H1 (cell line): ENCODE data around the gene BTN1A1. TPM values are rescaled to one million over a fixed set of nuclear protein-coding genes. Genes with fewer than 3 reads are reported as not detected.

Source experiments
- CTCF ChIA-PET: fragments of 300-600 bp; sonication (Branson Sonifier 250); formaldehyde crosslinking; loops from one replicate; lab custom pipeline; 2021; ENCODE audit not compliant: partially characterized antibody; lab: Charles Lee
- POLR2A ChIA-PET: fragments of 300-600 bp; sonication (Branson Sonifier 250); formaldehyde crosslinking; loops from one replicate; lab custom pipeline; 2021; ENCODE audit warnings: inconsistent platforms; ENCODE audit not compliant: partially characterized antibody; lab: Charles Lee
- DNase-seq, 2 experiments: peaks; one replicate each; pipeline versions ENCODE4 v3.0.0 to v3.0.0-alpha.2; 2010 to 2022; ENCODE audit warnings: low spot score in 2 of 2, low read depth in 1 of 2, mixed read lengths in 1 of 2
- FAIRE-seq: peaks from 2 replicates; lab custom pipeline; 2011; peaks lifted over from hg19 to GRCh38; lab: Jason Lieb, UNC
- H2AFZ ChIP-seq: 2 replicates; pipeline ENCODE4 v1.8.1; 2012; ENCODE audit warnings: low read length, inconsistent platforms
- H2AK5ac ChIP-seq: 2 replicates; pipeline ENCODE4 v1.6.1; 2013; ENCODE audit warnings: low read depth, low read length
- H2BK120ac ChIP-seq: replicated peaks from 2 replicates; pipeline ENCODE3; 2013; ENCODE audit warnings: low read depth, low read length, inconsistent platforms
- H2BK12ac ChIP-seq: 2 replicates; pipeline ENCODE4 v1.6.1; 2013; ENCODE audit warnings: low read depth, low read length
- H2BK15ac ChIP-seq: 2 replicates; pipeline ENCODE4 v1.6.1; 2013; ENCODE audit warnings: low read length
- H2BK20ac ChIP-seq: 2 replicates; pipeline ENCODE4 v1.6.1; 2013; ENCODE audit warnings: low read length
- H2BK5ac ChIP-seq: 2 replicates; pipeline ENCODE4 v1.6.1; 2013; ENCODE audit warnings: low read depth, low read length
- H3K14ac ChIP-seq: 2 replicates; pipeline ENCODE4 v1.6.1; 2013; ENCODE audit warnings: inconsistent platforms; ENCODE audit not compliant: insufficient read length
- H3K18ac ChIP-seq: 2 replicates; pipeline ENCODE4 v1.6.1; 2013; ENCODE audit warnings: low read length; ENCODE audit errors: extremely low read depth
- H3K23ac ChIP-seq: 2 replicates; pipeline ENCODE4 v1.6.1; 2013; ENCODE audit warnings: inconsistent platforms; ENCODE audit not compliant: insufficient read length
- H3K23me2 ChIP-seq: 2 replicates; pipeline ENCODE4 v1.6.1; 2013; ENCODE audit warnings: low read depth, low read length
- H3K27ac ChIP-seq: 2 replicates; pipeline ENCODE4 v1.6.1; 2011; ENCODE audit warnings: low read depth, low read length, inconsistent platforms
- H3K27me3 ChIP-seq, 4 experiments: replicated peaks in 1 of 4; 1 replicate in 1 of 4; 2 replicates in 3 of 4; pipeline versions ENCODE4 v1.6.1 to v1.8.1; 2011 to 2013; ENCODE audit warnings: low read length in 3 of 4, mild to moderate bottlenecking in 3 of 4, inconsistent platforms in 2 of 4, mixed read lengths in 2 of 4, moderate library complexity in 1 of 4; ENCODE audit not compliant: control insufficient read depth in 3 of 4, insufficient read depth in 3 of 4; ENCODE audit errors: extremely low read depth in 1 of 4
- H3K36me3 ChIP-seq, 4 experiments: 2 replicates each; pipeline versions ENCODE4 v1.6.1 to v1.8.1; 2011 to 2013; ENCODE audit warnings: mild to moderate bottlenecking in 4 of 4, low read length in 3 of 4, moderate library complexity in 2 of 4, control low read depth in 1 of 4, inconsistent platforms in 1 of 4; ENCODE audit not compliant: insufficient read depth in 4 of 4, control insufficient read depth in 2 of 4
- H3K4ac ChIP-seq: replicated peaks from 2 replicates; pipeline ENCODE3; 2013; ENCODE audit warnings: low read length, low read depth, mixed read lengths, inconsistent platforms; ENCODE audit not compliant: insufficient read length
- H3K4me1 ChIP-seq, 4 experiments: replicated peaks in 1 of 4; 1 replicate in 1 of 4; 2 replicates in 3 of 4; pipeline versions ENCODE4 v1.6.1 to v1.8.1; 2011 to 2013; ENCODE audit warnings: low read length in 3 of 4, inconsistent platforms in 2 of 4, mixed read lengths in 1 of 4; ENCODE audit not compliant: insufficient read depth in 4 of 4, control insufficient read depth in 3 of 4
- H3K4me2 ChIP-seq, 2 experiments: 2 replicates each; pipeline versions ENCODE4 v1.6.1 to v1.8.1; 2011 to 2013; ENCODE audit warnings: low read depth in 2 of 2, low read length in 2 of 2, control low read depth in 1 of 2, inconsistent platforms in 1 of 2, mild to moderate bottlenecking in 1 of 2; ENCODE audit not compliant: insufficient read depth in 1 of 2
- H3K4me3 ChIP-seq, 4 experiments: fragments of 200-600, 300-600 bp in 1 of 4; sonication (generic), shearing (Covaris generic), sonication (Bioruptor Twin) in 1 of 4; 2 replicates each; pipeline versions ENCODE4 v1.5.1 to v1.8.1; 2011 to 2016; ENCODE audit warnings: low read length in 4 of 4, low read depth in 3 of 4, control low read depth in 2 of 4, inconsistent platforms in 2 of 4, mild to moderate bottlenecking in 2 of 4, mixed read lengths in 1 of 4, moderate library complexity in 1 of 4; ENCODE audit not compliant: insufficient read depth in 2 of 4; ENCODE audit errors: extremely low read depth in 1 of 4
- H3K56ac ChIP-seq: replicated peaks from 2 replicates; pipeline ENCODE3; 2013; ENCODE audit warnings: low read depth, mild to moderate bottlenecking, mixed read lengths, low read length, inconsistent platforms; ENCODE audit not compliant: insufficient read length
- H3K79me1 ChIP-seq: 2 replicates; pipeline ENCODE4 v1.6.1; 2013; ENCODE audit warnings: low read depth, low read length, control low read depth
- H3K79me2 ChIP-seq, 2 experiments: 2 replicates each; pipeline versions ENCODE4 v1.6.1 to v1.8.1; 2012 to 2013; ENCODE audit warnings: low read length in 2 of 2, mild to moderate bottlenecking in 2 of 2, inconsistent platforms in 1 of 2; ENCODE audit not compliant: insufficient read depth in 2 of 2, control insufficient read depth in 1 of 2
- H3K9ac ChIP-seq, 4 experiments: replicated peaks in 1 of 4; 1 replicate in 1 of 4; 2 replicates in 3 of 4; pipeline versions ENCODE4 v1.6.1 to v1.8.1; 2011 to 2013; ENCODE audit warnings: low read depth in 3 of 4, low read length in 3 of 4, control low read depth in 2 of 4, mild to moderate bottlenecking in 2 of 4, moderate library complexity in 2 of 4, inconsistent platforms in 1 of 4; ENCODE audit errors: extremely low read depth in 1 of 4
- H3K9me3 ChIP-seq, 2 experiments: 2 replicates each; pipeline versions ENCODE4 v1.6.1 to v1.8.1; 2012 to 2013; ENCODE audit warnings: mild to moderate bottlenecking in 2 of 2, moderate library complexity in 2 of 2, control low read depth in 1 of 2, inconsistent platforms in 1 of 2, low read depth in 1 of 2, low read length in 1 of 2, mixed read lengths in 1 of 2; ENCODE audit not compliant: insufficient read depth in 2 of 2
- H4K20me1 ChIP-seq, 2 experiments: replicated peaks in 1 of 2; 2 replicates each; pipeline versions ENCODE3 to v1.8.1; 2011 to 2013; ENCODE audit warnings: inconsistent platforms in 2 of 2, low read length in 2 of 2, mild to moderate bottlenecking in 1 of 2; ENCODE audit not compliant: insufficient read depth in 2 of 2, control insufficient read depth in 1 of 2
- H4K5ac ChIP-seq: 2 replicates; pipeline ENCODE4 v1.6.1; 2013; ENCODE audit warnings: low read length, low read depth, mixed read lengths, inconsistent platforms; ENCODE audit not compliant: insufficient read length
- H4K8ac ChIP-seq: 2 replicates; pipeline ENCODE4 v1.8.0; 2013; ENCODE audit warnings: mild to moderate bottlenecking, moderate library complexity, low read length, inconsistent platforms; ENCODE audit not compliant: insufficient read depth; ENCODE audit errors: extremely low read depth
- H4K91ac ChIP-seq: replicated peaks from 2 replicates; pipeline ENCODE3; 2013; ENCODE audit warnings: low read length, mixed read lengths, inconsistent platforms; ENCODE audit not compliant: insufficient read length
- BRCA1 ChIP-seq: IDR thresholded peaks from 2 replicates; pipeline ENCODE4 v1.6.1; 2012; ENCODE audit warnings: low read depth, low read length, improper control_type of control experiment
- CBX5 ChIP-seq: fragments of 300-800, 300-1000 bp; sonication (generic); IDR thresholded peaks from 2 replicates; pipeline ENCODE4 v1.7.1; 2016; ENCODE audit warnings: antibody characterized with exemption, low read length, low read depth
- CTBP2 ChIP-seq: IDR thresholded peaks from 2 replicates; pipeline ENCODE4 v1.7.0; 2011; ENCODE audit warnings: borderline replicate concordance, mild to moderate bottlenecking, moderate library complexity, mixed read lengths, low read length; ENCODE audit not compliant: insufficient read depth, insufficient read length
- KDM4A ChIP-seq: IDR thresholded peaks from one replicate; pipeline ENCODE4 v1.7.1; 2012; ENCODE audit warnings: low read depth, mild to moderate bottlenecking, moderate library complexity, low read length, inconsistent platforms; ENCODE audit not compliant: severe bottlenecking
- SP1 ChIP-seq: IDR thresholded peaks from 2 replicates; pipeline ENCODE4 v1.6.1; 2011; ENCODE audit warnings: low read depth, low read length
- SP4 ChIP-seq: IDR thresholded peaks from 2 replicates; pipeline ENCODE4 v1.6.1; 2012; ENCODE audit warnings: low read length, inconsistent platforms
- SUZ12 ChIP-seq: fragments of 200-600 bp; sonication (generic); IDR thresholded peaks from 2 replicates; pipeline ENCODE4 v1.6.1; 2012; ENCODE audit warnings: mild to moderate bottlenecking, inconsistent platforms, low read length, moderate library complexity, mixed read lengths
- ZNF274 ChIP-seq: IDR thresholded peaks from 2 replicates; pipeline ENCODE4 v1.7.0; 2012; ENCODE audit warnings: low read length, borderline replicate concordance; ENCODE audit errors: extremely low read depth
- polyA plus RNA-seq, 7 experiments: library from polyadenylated mRNA; depleted of rRNA in 3 of 7; stranded (reverse) in 5 of 7; unstranded in 2 of 7; fragments of >200 nt in 5 of 7; fragments of 200-250 nt in 2 of 7; gene quantifications; 1 replicate in 5 of 7; 2 replicates in 1 of 7; 4 replicates in 1 of 7; pipeline versions ENCODE4 v1.2.1 to v1.2.3, GENCODE V29; 2011 to 2013; ENCODE audit warnings: missing spikeins in 2 of 7, mixed read lengths in 2 of 7
- total RNA-seq: library from RNA; stranded (reverse); fragmentation: NEBNext Ultra II Directional; extraction: Animal tissue kit (Norgen Biotek cat#: 25700); gene quantifications from 2 replicates; pipeline ENCODE4 v1.2.1, GENCODE V29; 2021

The BTN1A1 gene
- total and polyA plus RNA-seq, 2 of the 8 experiments (the other 6 are each of a cell fraction or from before 2014, with no cell fraction given): 0.28 to 0.35 TPM

DNA sequence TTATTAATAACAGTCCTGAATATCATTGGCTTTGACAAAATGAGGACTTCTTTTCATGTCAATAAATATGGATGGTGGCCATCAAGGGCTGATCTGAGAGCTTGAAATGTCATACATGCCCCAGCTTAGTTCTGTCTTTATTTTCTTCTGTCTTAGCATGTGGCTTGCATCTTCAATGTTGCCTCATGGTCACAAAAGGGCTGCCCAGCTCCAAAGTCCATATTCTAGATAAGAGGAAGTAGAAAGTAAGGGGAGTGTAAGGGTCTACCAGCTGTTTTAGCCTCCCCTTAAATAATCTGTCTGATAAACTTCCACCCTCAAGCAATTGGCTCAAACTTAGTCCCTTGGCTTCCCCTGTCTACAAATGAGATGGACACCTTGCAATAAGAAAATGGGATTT lies 28.1 kb upstream of the BTN1A1 start:
- no peaks in the 10 kb centered on the region for H3K79me2 ChIP-seq
- TF ChIP-seq SUZ12: no peak
- no peak for TF ChIP-seq SP1
- no peak for TF ChIP-seq CTBP2
- no peak for TF ChIP-seq CBX5
- no peak for TF ChIP-seq SP4
- no peak for TF ChIP-seq KDM4A
- TF ChIP-seq ZNF274: no peak
- TF ChIP-seq BRCA1: no peak
- no peak overlapping the region for H3K4ac ChIP-seq
- H4K91ac ChIP-seq: no peak overlapping the region
- no peak for DNase-seq
- H2BK5ac ChIP-seq: no peak overlapping the region
- H4K5ac ChIP-seq: no peak overlapping the region
- H3K27me3 ChIP-seq: no peaks in the 10 kb centered on the region
- no peak overlapping the region for H2BK120ac ChIP-seq
- no peak overlapping the region for H3K23ac ChIP-seq
- H3K4me1 ChIP-seq: peaks cover 6 to 14% (median 10%) of the 10 kb centered on the region in 4 experiments; a peak in 5 of 7 replicates
- no peak overlapping the region for H2BK12ac ChIP-seq
- no peak for FAIRE-seq
- H2BK20ac ChIP-seq: no peak overlapping the region
- no peaks in the 10 kb centered on the region for H4K20me1 ChIP-seq
- H2BK15ac ChIP-seq: no peak overlapping the region
- no peak overlapping the region for H3K14ac ChIP-seq
- no peak overlapping the region for H2AFZ ChIP-seq
- H3K9me3 ChIP-seq: no peaks in the 10 kb centered on the region
- CTCF ChIA-PET: no interaction called here
- no peak overlapping the region for H4K8ac ChIP-seq
- H3K56ac ChIP-seq: no peak overlapping the region
- H3K4me2 ChIP-seq: no peak overlapping the region
- H2AK5ac ChIP-seq: no peak overlapping the region
- POLR2A ChIA-PET: interaction anchor here (0.6 to 1.1 kb wide), 3 partner anchors 13 to 16 kb away, joined by 3 read pairs; no protein-coding TSS in a partner anchor
- no peak overlapping the region for H3K9ac ChIP-seq
- no peaks in the 10 kb centered on the region for H3K79me1 ChIP-seq
- no peak overlapping the region for H3K18ac ChIP-seq
- no peak overlapping the region for H3K4me3 ChIP-seq
- H3K36me3 ChIP-seq: peaks cover 0 to 22% (median 7%) of the 10 kb centered on the region in 4 experiments; a peak in 4 of 8 replicates
- H3K23me2 ChIP-seq: no peaks in the 10 kb centered on the region
- H3K27ac ChIP-seq: no peak overlapping the region
